SJSA1 (cell line): ENCODE data around the gene SH3BP2. TPM values are rescaled to one million over a fixed set of nuclear protein-coding genes. Genes with fewer than 3 reads are reported as not detected.

Source experiments
- DNase-seq, 2 experiments: peaks; one replicate each; pipeline ENCODE4 v3.0.0-alpha.2; 2015 to 2020; ENCODE audit warnings: low spot score in 2 of 2, low read depth in 1 of 2
- H3K27ac ChIP-seq: fragments of 250-450 bp; sonication (Bioruptor Pico); 2 replicates; pipeline ENCODE4 v1.5.1; 2020; ENCODE audit warnings: mild to moderate bottlenecking, moderate library complexity
- H3K27me3 ChIP-seq: fragments of 250-450 bp; sonication (Bioruptor Pico); replicated peaks from 2 replicates; pipeline ENCODE4 v1.5.1; 2020; ENCODE audit warnings: mild to moderate bottlenecking, moderate library complexity
- H3K36me3 ChIP-seq: fragments of 250-450 bp; sonication (Bioruptor Pico); 2 replicates; pipeline ENCODE4 v1.5.1; 2020; ENCODE audit warnings: mild to moderate bottlenecking
- H3K4me1 ChIP-seq: fragments of 250-450 bp; sonication (Bioruptor Pico); replicated peaks from 2 replicates; pipeline ENCODE4 v1.6.1; 2021; ENCODE audit warnings: mild to moderate bottlenecking
- H3K4me3 ChIP-seq: fragments of 250-450 bp; sonication (Bioruptor Pico); 2 replicates; pipeline ENCODE4 v1.5.1; 2020; ENCODE audit warnings: mild to moderate bottlenecking
- H3K9me3 ChIP-seq: fragments of 250-450 bp; sonication (Bioruptor Pico); replicated peaks from 2 replicates; pipeline ENCODE4 v1.5.1; 2020; ENCODE audit warnings: mild to moderate bottlenecking
- total RNA-seq: library from RNA; depleted of rRNA; stranded (reverse); fragments of >200 nt; shearing (Covaris generic); gene quantifications from 2 replicates; pipeline ENCODE4 v1.2.3, GENCODE V29; 2014

Gene SH3BP2
- total RNA-seq, 1 experiment from 2014 or later: 7.6 TPM

- no peak for DNase-seq
- Histone ChIP-seq H3K36me3 (no peaks in the 10 kb centered on the region), H3K4me3 (no peak overlapping the region), H3K4me1 (peaks cover 13% of the 10 kb centered on the region), H3K27me3 (no peaks in the 10 kb centered on the region), H3K9me3 (no peaks in the 10 kb centered on the region), H3K27ac (no peak overlapping the region)
These were observed 77.2 kb downstream of the SH3BP2 start for GRCh38 chr4:2870082-2870481.

GRCh38 chr4:2871466-2871865 is 78.6 kb downstream of the SH3BP2 start:
- Histone ChIP-seq H3K27ac (no peak overlapping the region), H3K27me3 (no peaks in the 10 kb centered on the region), H3K36me3 (no peaks in the 10 kb centered on the region), H3K9me3 (no peaks in the 10 kb centered on the region), H3K4me3 (no peak overlapping the region), H3K4me1 (peaks cover 13% of the 10 kb centered on the region)
- no peak for DNase-seq

GRCh38 chr4:2871911-2872310 is 79.0 kb downstream of the SH3BP2 start:
- peaks cover 12% of the 10 kb centered on the region for H3K4me1 ChIP-seq
- DNase-seq: no peak
- H3K9me3 ChIP-seq: no peaks in the 10 kb centered on the region
- no peak overlapping the region for H3K4me3 ChIP-seq
- H3K36me3 ChIP-seq: no peaks in the 10 kb centered on the region
- H3K27me3 ChIP-seq: no peaks in the 10 kb centered on the region
- no peak overlapping the region for H3K27ac ChIP-seq

GRCh38 chr4:2873329-2873728 is 80.4 kb downstream of the SH3BP2 start:
- Histone ChIP-seq H3K27me3 (no peaks in the 10 kb centered on the region), H3K9me3 (no peaks in the 10 kb centered on the region), H3K27ac (no peak overlapping the region), H3K4me3 (no peak overlapping the region), H3K4me1 (no peaks in the 10 kb centered on the region; the same call in 1 of the 2 replicates), H3K36me3 (no peaks in the 10 kb centered on the region)
- no peak for DNase-seq

GRCh38 chr4:2874861-2875260 is 82.0 kb downstream of the SH3BP2 start:
- no peak for DNase-seq

GRCh38 chr4:2875556-2875955 is 82.7 kb downstream of the SH3BP2 start:
- Histone ChIP-seq H3K27ac (no peak overlapping the region), H3K27me3 (no peaks in the 10 kb centered on the region), H3K36me3 (no peaks in the 10 kb centered on the region), H3K9me3 (no peaks in the 10 kb centered on the region), H3K4me1 (no peaks in the 10 kb centered on the region; the same call in 1 of the 2 replicates), H3K4me3 (no peak overlapping the region)
- no peak for DNase-seq

More at GRCh38 chr4:2874861-2875260, 82.0 kb downstream of the SH3BP2 start:
- H3K9me3 ChIP-seq: no peaks in the 10 kb centered on the region
- H3K36me3 ChIP-seq: no peaks in the 10 kb centered on the region
- no peaks in the 10 kb centered on the region for H3K27me3 ChIP-seq
- no peak overlapping the region for H3K4me3 ChIP-seq
- H3K27ac ChIP-seq: no peak overlapping the region
- no peaks in the 10 kb centered on the region; the same call in 1 of the 2 replicates for H3K4me1 ChIP-seq

- H3K4me1 ChIP-seq: no peaks in the 10 kb centered on the region; the same call in 1 of the 2 replicates
- H3K9me3 ChIP-seq: no peaks in the 10 kb centered on the region
- no peak overlapping the region for H3K27ac ChIP-seq
- DNase-seq: no peak
- H3K4me3 ChIP-seq: no peak overlapping the region
- H3K36me3 ChIP-seq: no peaks in the 10 kb centered on the region
- H3K27me3 ChIP-seq: no peaks in the 10 kb centered on the region
These were observed 85.5 kb downstream of the SH3BP2 start for GRCh38 chr4:2878346-2878745.

GRCh38 chr4:2879026-2879425 is 86.1 kb downstream of the SH3BP2 start:
- Histone ChIP-seq H3K4me3 (no peak overlapping the region), H3K4me1 (no peaks in the 10 kb centered on the region; the same call in 1 of the 2 replicates), H3K27me3 (no peaks in the 10 kb centered on the region), H3K36me3 (no peaks in the 10 kb centered on the region; the same call in 1 of the 2 replicates), H3K9me3 (no peaks in the 10 kb centered on the region), H3K27ac (no peak overlapping the region)
- no peak for DNase-seq

GRCh38 chr4:2881431-2881830 is 88.5 kb downstream of the SH3BP2 start:
- H3K4me1 ChIP-seq: no peaks in the 10 kb centered on the region
- DNase-seq: no peak
- H3K9me3 ChIP-seq: no peaks in the 10 kb centered on the region
- no peak overlapping the region for H3K4me3 ChIP-seq
- H3K27me3 ChIP-seq: no peaks in the 10 kb centered on the region
- H3K36me3 ChIP-seq: peaks cover 8% of the 10 kb centered on the region
- no peak overlapping the region for H3K27ac ChIP-seq

GRCh38 chr4:2882341-2882740 is 89.5 kb downstream of the SH3BP2 start:
- Histone ChIP-seq H3K27ac (no peak overlapping the region), H3K4me1 (no peaks in the 10 kb centered on the region), H3K27me3 (no peaks in the 10 kb centered on the region), H3K36me3 (peaks cover 8% of the 10 kb centered on the region), H3K9me3 (no peaks in the 10 kb centered on the region), H3K4me3 (no peak overlapping the region)
- DNase-seq: no peak

- Histone ChIP-seq H3K27me3 (no peaks in the 10 kb centered on the region), H3K27ac (no peak overlapping the region), H3K4me3 (no peak overlapping the region), H3K36me3 (peaks cover 8% of the 10 kb centered on the region), H3K9me3 (no peaks in the 10 kb centered on the region), H3K4me1 (no peaks in the 10 kb centered on the region)
- DNase-seq: no peak
These were observed 93.3 kb downstream of the SH3BP2 start for GRCh38 chr4:2886161-2886560.

- Histone ChIP-seq H3K27me3 (no peaks in the 10 kb centered on the region), H3K4me3 (no peak overlapping the region), H3K27ac (no peak overlapping the region), H3K9me3 (no peaks in the 10 kb centered on the region), H3K36me3 (peaks cover 8% of the 10 kb centered on the region), H3K4me1 (no peaks in the 10 kb centered on the region)
- DNase-seq: no peak
These were observed 93.7 kb downstream of the SH3BP2 start for GRCh38 chr4:2886622-2887021.

- DNase-seq: no peak
These were observed 94.5 kb downstream of the SH3BP2 start for GRCh38 chr4:2887343-2887742.

GRCh38 chr4:2888886-2889285 is 96.0 kb downstream of the SH3BP2 start:
- Histone ChIP-seq H3K27me3 (no peaks in the 10 kb centered on the region), H3K4me3 (no peak overlapping the region), H3K9me3 (no peaks in the 10 kb centered on the region), H3K4me1 (no peaks in the 10 kb centered on the region), H3K27ac (no peak overlapping the region), H3K36me3 (peaks cover 8% of the 10 kb centered on the region)
- no peak for DNase-seq

More at GRCh38 chr4:2887343-2887742, 94.5 kb downstream of the SH3BP2 start:
- H3K9me3 ChIP-seq: no peaks in the 10 kb centered on the region
- peaks cover 8% of the 10 kb centered on the region for H3K36me3 ChIP-seq
- H3K27ac ChIP-seq: no peak overlapping the region
- no peaks in the 10 kb centered on the region for H3K4me1 ChIP-seq
- H3K27me3 ChIP-seq: no peaks in the 10 kb centered on the region
- H3K4me3 ChIP-seq: no peak overlapping the region
